GM12878 (cell line): ENCODE data around the gene RPL29. TPM values are rescaled to one million over a fixed set of nuclear protein-coding genes. Genes with fewer than 3 reads are reported as not detected.

ENCODE experiments used
- BCL11A ChIP-seq: IDR thresholded peaks from 2 replicates; pipeline ENCODE4 v1.6.1; 2011; ENCODE audit warnings: low read depth, low read length
- EED ChIP-seq: sonication (generic); IDR thresholded peaks from 2 replicates; pipeline ENCODE4 v1.6.1; 2016; ENCODE audit warnings: antibody characterized with exemption, low read depth
- MEF2A ChIP-seq: IDR thresholded peaks from 2 replicates; pipeline ENCODE4 v1.6.1; 2011; ENCODE audit warnings: low read depth, mild to moderate bottlenecking, low read length, moderate library complexity; ENCODE audit not compliant: insufficient read depth
- MYC ChIP-seq: IDR thresholded peaks from 2 replicates; pipeline ENCODE4 v1.6.1; 2011; ENCODE audit warnings: mild to moderate bottlenecking, low read length, moderate library complexity, inconsistent platforms; ENCODE audit not compliant: insufficient read depth, insufficient replicate concordance, insufficient read length, severe bottlenecking
- NFXL1 ChIP-seq: fragments of 450-650 bp; IDR thresholded peaks from 2 replicates; pipeline ENCODE4 v1.6.1; 2017; ENCODE audit warnings: antibody characterized with exemption, mild to moderate bottlenecking, borderline replicate concordance
- NFYA ChIP-seq: IDR thresholded peaks from 2 replicates; pipeline ENCODE4 v1.6.1; 2011; ENCODE audit warnings: low read depth, mild to moderate bottlenecking, low read length, improper control_type of control experiment, borderline replicate concordance
- SIX5 ChIP-seq: IDR thresholded peaks from 2 replicates; pipeline ENCODE4 v1.6.1; 2011; ENCODE audit warnings: mild to moderate bottlenecking, low read depth, low read length, moderate library complexity; ENCODE audit not compliant: severe bottlenecking
- SMARCA5 ChIP-seq: fragments of 450-650 bp; IDR thresholded peaks from 2 replicates; pipeline ENCODE4 v1.6.1; 2017; ENCODE audit warnings: mild to moderate bottlenecking
- TCF7 ChIP-seq: IDR thresholded peaks from 2 replicates; pipeline ENCODE4 v1.6.1; 2014; ENCODE audit warnings: antibody characterized with exemption, borderline replicate concordance
- ZNF24 ChIP-seq: fragments of 450-650 bp; IDR thresholded peaks from 2 replicates; pipeline ENCODE4 v1.6.1; 2017; ENCODE audit warnings: antibody characterized with exemption, mild to moderate bottlenecking
- ZNF274 ChIP-seq: IDR thresholded peaks from one replicate; pipeline ENCODE4 v1.8.0; 2011; ENCODE audit not compliant: insufficient read length, insufficient read depth
- polyA plus RNA-seq, 11 experiments: library from polyadenylated mRNA; depleted of rRNA in 4 of 11; unstranded in 6 of 11; stranded (reverse) in 5 of 11; fragments of >200 nt; fragmentation: Nextera tagmentation in 4 of 11; fragmentation: Illumina TruSeq in 1 of 11; extraction: Ambion mirVana in 4 of 11; extraction: Trizol in 1 of 11; gene quantifications; 1 replicate in 1 of 11; 2 replicates in 10 of 11; pipeline versions ENCODE4 v1.2.1 to v1.2.3, GENCODE V29; 2011 to 2016; ENCODE audit warnings: inconsistent platforms in 2 of 11, missing spikeins in 2 of 11, low read depth in 1 of 11
- total RNA-seq, 4 experiments: library from RNA; depleted of rRNA in 3 of 4; stranded (reverse); fragments of >200 nt in 3 of 4; fragmentation: Illumina TruSeq in 1 of 4; extraction: Trizol in 1 of 4; gene quantifications; 2 replicates each; pipeline versions ENCODE4 v1.2.1 to v1.2.3, GENCODE V29; 2013 to 2021
- TF ChIP-seq, protein P1 (sequence below): fragments of 150-350 bp; IDR thresholded peaks from 2 replicates; pipeline ENCODE4 v1.6.1; 2016; ENCODE audit warnings: low read depth, low read length
- TF ChIP-seq, protein P2 (sequence below): IDR thresholded peaks from 2 replicates; pipeline ENCODE4 v1.6.1; 2011; ENCODE audit warnings: low read depth, mild to moderate bottlenecking, low read length, moderate library complexity, borderline replicate concordance; ENCODE audit errors: extremely low read depth
- TF ChIP-seq, protein P3 (sequence below): fragments of 450-650 bp; IDR thresholded peaks from 2 replicates; pipeline ENCODE4 v1.6.1; 2014; ENCODE audit warnings: mild to moderate bottlenecking
- TF ChIP-seq, protein P4 (sequence below): IDR thresholded peaks from 2 replicates; pipeline ENCODE4 v1.6.1; 2012; ENCODE audit warnings: low read depth, low read length, improper control_type of control experiment

RPL29 gene
- total and polyA plus RNA-seq, 10 of the 15 experiments (the other 5 are each of a cell fraction or from before 2014, with no cell fraction given) = 1,053 to 2,477 (median 1,657) TPM

DNA sequence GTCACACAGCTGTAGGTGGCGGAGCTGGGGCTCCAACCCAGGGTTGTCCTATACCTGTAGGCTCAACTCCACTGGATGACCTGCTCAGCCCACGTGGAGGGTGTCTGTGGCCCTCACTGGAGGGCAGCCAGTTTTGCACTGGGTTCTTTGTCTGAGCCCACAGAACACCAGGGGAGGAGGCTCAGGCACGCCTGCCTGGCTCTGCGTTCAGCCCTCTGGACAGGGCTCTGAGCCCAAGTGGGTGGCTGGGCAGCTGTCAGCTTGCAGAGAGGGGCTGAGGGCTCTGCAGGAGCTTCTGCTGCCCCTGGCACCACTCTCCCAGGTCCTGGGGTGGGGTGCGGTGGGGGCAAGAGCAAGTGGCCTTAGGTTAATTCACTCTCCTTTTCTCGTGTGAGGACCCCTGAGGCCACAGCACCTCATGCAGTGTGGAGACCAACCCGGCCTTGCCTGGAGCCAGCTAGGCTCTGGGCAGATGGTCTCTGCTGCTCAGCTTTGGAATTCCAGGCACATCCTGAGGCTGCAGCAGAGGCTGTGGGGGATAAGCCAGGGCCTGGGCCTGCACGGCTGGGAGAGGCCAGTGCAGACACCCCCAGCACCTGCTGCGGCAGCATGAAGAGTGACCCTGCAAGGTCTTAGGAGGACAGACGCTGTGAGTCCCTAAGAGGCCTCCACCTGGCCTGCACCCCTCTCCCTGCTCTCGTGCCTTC, 37.2 kb upstream of the RPL29 start (continued):
- TF ChIP-seq, protein P1, sequence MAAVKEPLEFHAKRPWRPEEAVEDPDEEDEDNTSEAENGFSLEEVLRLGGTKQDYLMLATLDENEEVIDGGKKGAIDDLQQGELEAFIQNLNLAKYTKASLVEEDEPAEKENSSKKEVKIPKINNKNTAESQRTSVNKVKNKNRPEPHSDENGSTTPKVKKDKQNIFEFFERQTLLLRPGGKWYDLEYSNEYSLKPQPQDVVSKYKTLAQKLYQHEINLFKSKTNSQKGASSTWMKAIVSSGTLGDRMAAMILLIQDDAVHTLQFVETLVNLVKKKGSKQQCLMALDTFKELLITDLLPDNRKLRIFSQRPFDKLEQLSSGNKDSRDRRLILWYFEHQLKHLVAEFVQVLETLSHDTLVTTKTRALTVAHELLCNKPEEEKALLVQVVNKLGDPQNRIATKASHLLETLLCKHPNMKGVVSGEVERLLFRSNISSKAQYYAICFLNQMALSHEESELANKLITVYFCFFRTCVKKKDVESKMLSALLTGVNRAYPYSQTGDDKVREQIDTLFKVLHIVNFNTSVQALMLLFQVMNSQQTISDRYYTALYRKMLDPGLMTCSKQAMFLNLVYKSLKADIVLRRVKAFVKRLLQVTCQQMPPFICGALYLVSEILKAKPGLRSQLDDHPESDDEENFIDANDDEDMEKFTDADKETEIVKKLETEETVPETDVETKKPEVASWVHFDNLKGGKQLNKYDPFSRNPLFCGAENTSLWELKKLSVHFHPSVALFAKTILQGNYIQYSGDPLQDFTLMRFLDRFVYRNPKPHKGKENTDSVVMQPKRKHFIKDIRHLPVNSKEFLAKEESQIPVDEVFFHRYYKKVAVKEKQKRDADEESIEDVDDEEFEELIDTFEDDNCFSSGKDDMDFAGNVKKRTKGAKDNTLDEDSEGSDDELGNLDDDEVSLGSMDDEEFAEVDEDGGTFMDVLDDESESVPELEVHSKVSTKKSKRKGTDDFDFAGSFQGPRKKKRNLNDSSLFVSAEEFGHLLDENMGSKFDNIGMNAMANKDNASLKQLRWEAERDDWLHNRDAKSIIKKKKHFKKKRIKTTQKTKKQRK = no peak
- no peak for TF ChIP-seq SIX5
- TF ChIP-seq ZNF274 = no peak
- TF ChIP-seq EED = no peak
- TF ChIP-seq MEF2A = no peak
- TF ChIP-seq SMARCA5 = no peak
- no peak for TF ChIP-seq NFYA
- TF ChIP-seq MYC = no peak
- TF ChIP-seq, protein P2, sequence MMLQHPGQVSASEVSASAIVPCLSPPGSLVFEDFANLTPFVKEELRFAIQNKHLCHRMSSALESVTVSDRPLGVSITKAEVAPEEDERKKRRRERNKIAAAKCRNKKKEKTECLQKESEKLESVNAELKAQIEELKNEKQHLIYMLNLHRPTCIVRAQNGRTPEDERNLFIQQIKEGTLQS = no peak
- TF ChIP-seq ZNF24 = no peak
- no peak for TF ChIP-seq TCF7
- TF ChIP-seq, protein P3, sequence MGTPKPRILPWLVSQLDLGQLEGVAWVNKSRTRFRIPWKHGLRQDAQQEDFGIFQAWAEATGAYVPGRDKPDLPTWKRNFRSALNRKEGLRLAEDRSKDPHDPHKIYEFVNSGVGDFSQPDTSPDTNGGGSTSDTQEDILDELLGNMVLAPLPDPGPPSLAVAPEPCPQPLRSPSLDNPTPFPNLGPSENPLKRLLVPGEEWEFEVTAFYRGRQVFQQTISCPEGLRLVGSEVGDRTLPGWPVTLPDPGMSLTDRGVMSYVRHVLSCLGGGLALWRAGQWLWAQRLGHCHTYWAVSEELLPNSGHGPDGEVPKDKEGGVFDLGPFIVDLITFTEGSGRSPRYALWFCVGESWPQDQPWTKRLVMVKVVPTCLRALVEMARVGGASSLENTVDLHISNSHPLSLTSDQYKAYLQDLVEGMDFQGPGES = no peak
- TF ChIP-seq NFXL1 = no peak
- no peak for TF ChIP-seq BCL11A
- TF ChIP-seq, protein P4, sequence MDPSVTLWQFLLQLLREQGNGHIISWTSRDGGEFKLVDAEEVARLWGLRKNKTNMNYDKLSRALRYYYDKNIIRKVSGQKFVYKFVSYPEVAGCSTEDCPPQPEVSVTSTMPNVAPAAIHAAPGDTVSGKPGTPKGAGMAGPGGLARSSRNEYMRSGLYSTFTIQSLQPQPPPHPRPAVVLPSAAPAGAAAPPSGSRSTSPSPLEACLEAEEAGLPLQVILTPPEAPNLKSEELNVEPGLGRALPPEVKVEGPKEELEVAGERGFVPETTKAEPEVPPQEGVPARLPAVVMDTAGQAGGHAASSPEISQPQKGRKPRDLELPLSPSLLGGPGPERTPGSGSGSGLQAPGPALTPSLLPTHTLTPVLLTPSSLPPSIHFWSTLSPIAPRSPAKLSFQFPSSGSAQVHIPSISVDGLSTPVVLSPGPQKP = no peak
